AG09319 (cell line): ENCODE results near the gene SLC6A12.

Source experiments
- DNase-seq: peaks from one replicate; pipeline ENCODE4 v3.0.0-alpha.2; 2010; ENCODE audit warnings: low read depth; ENCODE audit errors: extremely low read depth
- CTCF ChIP-seq: IDR thresholded peaks from 2 replicates; pipeline ENCODE4 v1.5.1; 2011; ENCODE audit warnings: low read depth, mild to moderate bottlenecking, inconsistent platforms, low read length, moderate library complexity

Gene SLC6A12

DNA sequence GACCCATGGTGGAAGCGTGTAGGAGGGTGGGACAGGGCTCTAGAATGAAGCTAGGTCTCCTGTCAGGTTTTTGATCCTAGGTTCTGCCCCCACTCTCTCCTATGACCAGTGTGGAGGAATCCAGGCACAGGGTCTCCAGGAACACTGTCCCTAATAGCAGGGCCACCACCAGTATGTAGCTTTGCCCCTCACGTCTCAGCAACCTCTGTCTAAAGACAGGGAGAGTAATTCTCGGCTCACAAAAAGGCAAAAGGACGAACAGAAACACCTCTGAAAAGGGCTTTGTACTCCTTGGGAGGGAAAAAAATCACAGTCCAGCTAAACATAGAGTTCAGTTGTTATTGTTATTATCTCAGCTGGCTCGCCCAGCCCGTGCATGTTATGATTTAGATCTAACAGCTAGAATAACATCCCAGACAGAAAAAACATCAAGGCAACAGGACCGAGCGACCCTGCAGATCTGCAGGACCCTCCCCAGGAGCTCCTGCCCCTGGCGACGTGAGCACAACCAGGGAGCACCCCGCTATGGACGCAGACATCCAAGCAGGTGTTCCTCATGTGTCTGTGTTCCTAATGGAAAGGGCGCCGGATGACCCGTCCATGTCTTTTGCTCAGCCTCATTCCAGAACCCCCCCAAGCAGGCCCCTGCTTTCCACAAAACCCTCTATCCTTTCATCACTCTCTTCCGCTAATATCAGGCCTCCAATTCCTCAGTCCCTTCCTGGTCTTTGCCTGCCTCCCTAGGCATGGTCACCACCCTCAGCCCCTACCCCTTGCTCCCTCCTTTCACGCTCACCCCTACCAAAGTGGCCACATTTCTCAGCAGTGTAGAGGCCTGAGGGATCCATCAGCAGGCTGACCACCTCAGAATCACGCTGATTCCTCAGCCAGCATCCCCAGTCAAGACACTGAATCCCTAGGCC is 14.2 kb upstream of the SLC6A12 start:
- no peak for TF ChIP-seq CTCF
- DNase-seq: no peak

GRCh38 chr12:227286-227915 is 13.4 kb upstream of the SLC6A12 start:
- no peak for DNase-seq
- no peak for TF ChIP-seq CTCF

DNA sequence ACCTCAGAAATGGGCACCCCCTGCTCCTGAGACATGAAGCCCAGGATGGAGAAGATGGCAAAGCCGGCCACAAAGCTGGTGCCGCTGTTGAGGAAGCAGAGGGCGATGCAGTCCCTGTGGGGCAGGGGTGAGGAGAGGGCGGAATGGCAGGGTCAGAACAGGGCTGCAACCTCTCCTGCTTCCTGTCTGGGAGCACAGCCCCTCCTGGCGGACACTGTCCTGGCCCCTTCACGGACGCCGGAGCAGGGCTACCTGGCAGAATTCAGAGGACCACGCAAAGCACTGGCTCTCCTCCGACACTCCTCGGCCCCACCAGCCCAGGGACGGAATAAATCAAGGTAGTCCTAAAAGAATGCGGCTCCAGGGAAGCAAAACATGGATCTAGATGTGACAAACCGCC is 12.4 kb upstream of the SLC6A12 start:
- no peak for TF ChIP-seq CTCF
- no peak for DNase-seq

- DNase-seq: no peak
- TF ChIP-seq CTCF: no peak
Measured at GRCh38 chr12:225012-225411, 11.1 kb upstream of the SLC6A12 start.

DNA sequence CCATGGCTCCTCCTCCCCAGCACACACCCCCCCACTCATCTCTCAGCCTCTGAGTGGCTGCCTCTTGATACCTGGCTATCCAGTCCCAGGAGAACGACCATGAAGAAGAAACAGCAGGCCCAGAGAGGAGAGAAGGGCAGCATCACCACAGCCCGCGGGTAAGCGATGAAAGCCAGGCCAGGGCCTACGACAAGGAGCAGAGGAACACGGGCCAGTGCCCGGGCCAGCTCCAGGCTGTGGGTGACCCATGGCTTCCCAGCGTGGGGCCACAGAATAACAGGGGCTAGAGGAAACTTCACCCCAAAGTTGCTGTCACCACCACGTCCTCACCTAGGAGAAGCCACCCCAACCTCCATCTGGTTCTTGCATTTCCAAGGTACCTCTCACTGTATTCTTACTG is 10.4 kb upstream of the SLC6A12 start:
- no peak for TF ChIP-seq CTCF

DNA sequence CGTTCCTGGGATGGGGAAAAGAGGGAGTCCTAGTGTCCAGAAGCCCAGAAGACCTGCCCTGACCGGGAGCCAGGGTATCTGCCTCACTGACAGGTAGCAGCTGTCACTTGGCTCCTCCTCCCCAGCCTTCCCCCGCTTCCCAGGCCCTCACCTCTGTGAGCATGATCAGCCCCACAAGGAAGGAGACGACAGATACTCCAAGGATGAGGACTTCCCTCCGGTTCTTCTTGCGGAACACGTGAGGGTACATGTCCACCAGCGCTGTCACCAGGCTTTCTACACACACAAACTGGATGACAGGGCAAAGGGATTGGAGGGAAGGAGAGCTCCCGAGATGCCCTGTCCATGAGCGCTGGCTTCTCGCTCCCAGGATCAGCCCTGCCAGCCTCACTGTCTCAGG is 9.9 kb upstream of the SLC6A12 start:
- no peak for DNase-seq
- no peak for TF ChIP-seq CTCF

More for the DNA sequence above, 10.4 kb upstream of the SLC6A12 start:
- no peak for DNase-seq

- no peak for TF ChIP-seq CTCF
- DNase-seq: no peak
Measured at GRCh38 chr12:221736-222135, 7.8 kb upstream of the SLC6A12 start.
